K562 (cell line): ENCODE results near the gene MKRN1. TPM values are rescaled to one million over a fixed set of nuclear protein-coding genes. Genes with fewer than 3 reads are reported as not detected.
A peak's percentile ranks its signal among the peaks of the same experiment; 100 is the strongest.

ENCODE experiments used
- ATAC-seq: fragments of 200-7000 bp; cut with Tn5 transposase; 3 replicates; pipeline ENCODE4 v1.9.1; 2020; ENCODE audit warnings: moderate library complexity
- BruUV-seq: library from RNA; stranded (reverse); fragments of 400-500 nt; replicated peaks from 2 replicates; lab custom pipeline; 2021; lab: Mats Ljungman, UMichigan
- CTCF ChIA-PET: fragments of 300-600 bp; formaldehyde crosslinking; extraction: SDS; loops from one replicate; lab custom pipeline; 2021; ENCODE audit warnings: low intra/inter-chr PET ratio; lab: Yijun Ruan, JAX
- POLR2A ChIA-PET: fragments of 300-600, 350-650 bp; sonication (Branson Sonifier 250); formaldehyde crosslinking; extraction: SDS; loops from one replicate; lab custom pipeline; 2021; ENCODE audit warnings: antibody characterized with exemption, inconsistent platforms; lab: Yijun Ruan, JAX
- DNase-seq, 4 experiments: peaks; one replicate each; pipeline versions ENCODE4 v3.0.0 to v3.0.0-alpha.2; 2011 to 2018; ENCODE audit warnings: low spot score in 3 of 4, mixed read lengths in 3 of 4; ENCODE audit errors: extremely low read depth in 1 of 4
- FAIRE-seq: peaks from 2 replicates; lab custom pipeline; 2011; peaks lifted over from hg19 to GRCh38; lab: Jason Lieb, UNC
- H2AFZ ChIP-seq: 2 replicates; pipeline ENCODE4 v1.6.0; 2011; ENCODE audit warnings: low read depth, low read length, control low read depth, inconsistent platforms
- H3K27ac ChIP-seq: fragments of 200-600 bp; 3 replicates; pipeline ENCODE4 v1.8.0; 2011; ENCODE audit warnings: low read depth, mild to moderate bottlenecking, control low read depth, inconsistent platforms, low read length, moderate library complexity, mixed read lengths; ENCODE audit errors: extremely low read depth
- H3K27me3 ChIP-seq, 2 experiments: fragments of 300-600 bp in 1 of 2; 2 replicates in 1 of 2; 3 replicates in 1 of 2; pipeline versions ENCODE4 v1.6.0 to v1.8.0; 2011; ENCODE audit warnings: inconsistent platforms in 2 of 2, low read length in 2 of 2, mild to moderate bottlenecking in 1 of 2, mixed read lengths in 1 of 2, moderate library complexity in 1 of 2; ENCODE audit not compliant: control insufficient read depth in 2 of 2, insufficient read depth in 2 of 2
- H3K36me3 ChIP-seq: fragments of 300-600 bp; 3 replicates; pipeline ENCODE4 v1.8.0; 2011; ENCODE audit warnings: mild to moderate bottlenecking, low read length, inconsistent platforms; ENCODE audit not compliant: control insufficient read depth, insufficient read depth
- H3K4me1 ChIP-seq, 2 experiments: fragments of 200-600 bp in 1 of 2; replicated peaks in 1 of 2; 2 replicates in 1 of 2; 3 replicates in 1 of 2; pipeline versions ENCODE4 v1.5.1 to v1.8.0; 2011; ENCODE audit warnings: inconsistent platforms in 2 of 2, low read length in 2 of 2, mild to moderate bottlenecking in 1 of 2, mixed read lengths in 1 of 2, moderate library complexity in 1 of 2; ENCODE audit not compliant: control insufficient read depth in 2 of 2, insufficient read depth in 2 of 2
- H3K4me2 ChIP-seq: 2 replicates; pipeline ENCODE4 v1.6.1; 2011; ENCODE audit warnings: low read length, control low read depth, inconsistent platforms, mixed read lengths; ENCODE audit not compliant: insufficient read depth
- H3K4me3 ChIP-seq: fragments of 200-600 bp; sonication (generic), shearing (Covaris generic); 2 replicates; pipeline ENCODE4 v1.5.1; 2016; ENCODE audit warnings: control low read depth, inconsistent platforms
- H3K79me2 ChIP-seq: fragments of 200-600 bp; 3 replicates; pipeline ENCODE4 v1.8.0; 2011; ENCODE audit warnings: low read length, inconsistent platforms; ENCODE audit not compliant: control insufficient read depth, insufficient read depth
- H3K9ac ChIP-seq, 2 experiments: 2 replicates each; pipeline versions ENCODE4 v1.6.0 to v1.6.1; 2011; ENCODE audit warnings: low read depth in 2 of 2, low read length in 2 of 2, control low read depth in 1 of 2, inconsistent platforms in 1 of 2, mild to moderate bottlenecking in 1 of 2, mixed read lengths in 1 of 2; ENCODE audit not compliant: insufficient read depth in 1 of 2
- H3K9me1 ChIP-seq: one replicate; pipeline ENCODE4 v1.6.0; 2011; ENCODE audit warnings: inconsistent platforms, mild to moderate bottlenecking, low read length, moderate library complexity; ENCODE audit not compliant: control insufficient read depth, insufficient read depth
- H3K9me3 ChIP-seq: replicated peaks from 2 replicates; pipeline ENCODE4 v1.5.1; 2011; ENCODE audit warnings: low read depth, low read length, inconsistent platforms; ENCODE audit not compliant: control insufficient read depth, insufficient read depth
- H4K20me1 ChIP-seq: replicated peaks from 2 replicates; pipeline ENCODE4 v1.6.1; 2011; ENCODE audit warnings: low read length, inconsistent platforms, mixed read lengths; ENCODE audit not compliant: control insufficient read depth, insufficient read depth
- CBFA2T3 ChIP-seq: fragments of 450-650 bp; IDR thresholded peaks from 2 replicates; pipeline ENCODE4 v1.6.1; 2017
- CCAR2 ChIP-seq: fragments of 200-400 bp; formaldehyde crosslinking; IDR thresholded peaks from 2 replicates; pipeline ENCODE4 v1.6.1; 2017; ENCODE audit warnings: mild to moderate bottlenecking, low read depth, low read length
- CGGBP1 ChIP-seq: fragments of 250-450 bp; sonication (Bioruptor Pico); IDR thresholded peaks from 2 replicates; pipeline ENCODE4 v1.9.0; 2021; ENCODE audit warnings: mild to moderate bottlenecking
- E2F6 ChIP-seq, 2 experiments: IDR thresholded peaks; 2 replicates each; pipeline ENCODE4 v1.6.1; 2011; ENCODE audit warnings: borderline replicate concordance in 1 of 2, control low read depth in 1 of 2, low read depth in 1 of 2, low read length in 1 of 2, mild to moderate bottlenecking in 1 of 2, mixed read lengths in 1 of 2, moderate library complexity in 1 of 2; ENCODE audit not compliant: insufficient read depth in 1 of 2, insufficient read length in 1 of 2, poor library complexity in 1 of 2, severe bottlenecking in 1 of 2; ENCODE audit errors: extremely low read depth in 1 of 2
- POLR2B ChIP-seq: fragments of 450-650 bp; IDR thresholded peaks from 2 replicates; pipeline ENCODE4 v1.6.1; 2018; ENCODE audit warnings: low read depth; ENCODE audit not compliant: partially characterized antibody
- PRMT5 ChIP-seq: sonication (generic); formaldehyde crosslinking; IDR thresholded peaks from 2 replicates; pipeline ENCODE4 v1.5.0; 2020; ENCODE audit warnings: missing genetic modification reagents
- WGBS: fragments of 100-300 bp; shearing (Covaris generic); methylation state at CpG from one replicate; pipeline ENCODE4 v1.1.6; 2016; ENCODE audit warnings: low coverage, mixed read lengths; ENCODE audit not compliant: insufficient coverage; ENCODE audit errors: missing lambda C conversion rate; 5-methylcytosine and 5-hydroxymethylcytosine counted together
- in situ Hi-C: fragments of 300-500 bp; cut with MboI; formaldehyde crosslinking; loops from 4 replicates; pipeline ENCODE4 v1.15.0; 2018; ENCODE audit warnings: inconsistent platforms, mixed read lengths
- intact Hi-C: fragments of 100-400 bp; cut with micrococcal nuclease; formaldehyde crosslinking; loops from 2 replicates; pipeline ENCODE4 v1.14.2; 2022
- polyA plus RNA-seq, 8 experiments: library from polyadenylated mRNA; depleted of rRNA in 4 of 8; stranded (reverse) in 5 of 8; unstranded in 3 of 8; fragments of >200 nt; fragmentation: Nextera tagmentation in 2 of 8; fragmentation: Illumina TruSeq in 1 of 8; extraction: Ambion mirVana in 2 of 8; extraction: Trizol in 1 of 8; gene quantifications; 2 replicates each; pipeline versions ENCODE4 v1.2.1 to v1.2.3, GENCODE V29; 2011 to 2014; ENCODE audit warnings: inconsistent platforms in 1 of 8, missing spikeins in 1 of 8
- total RNA-seq, 7 experiments: library from RNA; depleted of rRNA in 6 of 7; stranded (reverse); fragments of >200 nt in 6 of 7; fragmentation: Illumina TruSeq in 2 of 7; extraction: Trizol in 2 of 7; gene quantifications; 2 replicates each; pipeline versions ENCODE4 v1.2.1 to v1.2.3, GENCODE V29; 2011 to 2021; ENCODE audit warnings: low replicate concordance in 1 of 7

MKRN1 gene
- total and polyA plus RNA-seq, 9 of the 15 experiments (the other 6 are each of a cell fraction or from before 2014, with no cell fraction given), result 30.5 to 90.3 (median 76.0) TPM

GRCh38 chr7:140433396-140433795, 45.9 kb downstream of the MKRN1 start:
- 5% methylated on average over 3 of the region's 3 CpGs for WGBS

More at GRCh38 chr7:140433396-140433795, 45.9 kb downstream of the MKRN1 start:
- Histone ChIP-seq H4K20me1 (no peaks in the 10 kb centered on the region), H3K9me1 (no peaks in the 10 kb centered on the region), H3K9ac (no peak overlapping the region), H2AFZ (no peak overlapping the region), H3K4me3 (no peak overlapping the region), H3K27ac (no peak overlapping the region), H3K79me2 (no peaks in the 10 kb centered on the region), H3K4me1 (peaks cover 0 to 10% of the 10 kb centered on the region in 2 experiments; a peak in 2 of 5 replicates), H3K4me2 (no peak overlapping the region), H3K27me3 (peaks cover 23 to 39% of the 10 kb centered on the region in 2 experiments), H3K9me3 (peaks cover 2% of the 10 kb centered on the region)
- BruUV-seq, result no TSS peak
- in situ Hi-C loops (no loop called here), intact Hi-C loops (no loop called here)
- peak in 1 of 4 experiments; percentile 8 for DNase-seq
- POLR2A ChIA-PET, result no interaction called here
- no peak for FAIRE-seq
- ATAC-seq, result no peak
- TF ChIP-seq POLR2B (no peak), E2F6 (IDR thresholded peaks at IDR 0.05; ENCODE audit: borderline replicate concordance in 1 of 2, extremely low read depth in 1 of 2, insufficient read depth in 1 of 2, insufficient read length in 1 of 2, low read depth in 1 of 2, low read length in 1 of 2, poor library complexity in 1 of 2, severe bottlenecking in 1 of 2) (no peak), PRMT5 (CRISPR knock-in tag) (no peak), CGGBP1 (no peak), CBFA2T3 (no peak), CCAR2 (no peak)
- TF ChIP-seq, all 486 proteins: peak for 0
- no peaks in the 10 kb centered on the region for H3K36me3 ChIP-seq
- CTCF ChIA-PET, result no interaction called here
